HG03139 (cell line): Measurements from ENCODE around the gene INTS4.
"Not testable (repeated sequence)": the region's sequence is repeated elsewhere in the genome, so short reads cannot be mapped to it uniquely, and the experiment has no call there.

ENCODE experiments used
- ATAC-seq: cut with Tn5 transposase; IDR thresholded peaks from one replicate; pipeline ENCODE4 v1.9.1; 2021; ENCODE audit not compliant: unreplicated experiment

Gene INTS4

GRCh38 chr11:77958583-77959177 lies 35.8 kb downstream of the INTS4 start:
- not testable (repeated sequence) for ATAC-seq

GRCh38 chr11:77943296-77943695 lies 51.2 kb downstream of the INTS4 start:
- ATAC-seq: not testable (repeated sequence)

GRCh38 chr11:77942465-77942864 lies 52.0 kb downstream of the INTS4 start:
- not testable (repeated sequence) for ATAC-seq

GRCh38 chr11:77933596-77933995 lies 60.9 kb downstream of the INTS4 start:
- ATAC-seq: not testable (repeated sequence)

GRCh38 chr11:77930334-77931208 lies 63.9 kb downstream of the INTS4 start:
- not testable (repeated sequence) for ATAC-seq

GRCh38 chr11:77917713-77918112 lies 76.8 kb downstream of the INTS4 start:
- not testable (repeated sequence) for ATAC-seq

GRCh38 chr11:77914307-77914791 lies 80.1 kb downstream of the INTS4 start:
- ATAC-seq: not testable (repeated sequence)

GRCh38 chr11:77913608-77914306 lies 80.7 kb downstream of the INTS4 start:
- ATAC-seq: not testable (repeated sequence)

- not testable (repeated sequence) for ATAC-seq
Observed at GRCh38 chr11:77910828-77911227, 83.6 kb downstream of the INTS4 start.

- ATAC-seq: no peak
Observed at GRCh38 chr11:77909277-77909676, 85.2 kb downstream of the INTS4 start.

GRCh38 chr11:77908835-77909234 lies 85.6 kb downstream of the INTS4 start:
- ATAC-seq: no peak

GRCh38 chr11:77894949-77895348 lies 99.5 kb downstream of the INTS4 start:
- ATAC-seq: not testable (repeated sequence)

GRCh38 chr11:77891703-77892102 lies 102.8 kb downstream of the INTS4 start:
- not testable (repeated sequence) for ATAC-seq

GRCh38 chr11:77891256-77891655 lies 103.2 kb downstream of the INTS4 start:
- ATAC-seq: not testable (repeated sequence)

- ATAC-seq: not testable (repeated sequence)
Observed at GRCh38 chr11:77890619-77891056, 103.8 kb downstream of the INTS4 start.

- not testable (repeated sequence) for ATAC-seq
Observed at GRCh38 chr11:77890100-77890614, 104.3 kb downstream of the INTS4 start.

- ATAC-seq: not testable (repeated sequence)
Observed at GRCh38 chr11:77889045-77889444, 105.4 kb downstream of the INTS4 start.

- ATAC-seq: no peak
Observed at GRCh38 chr11:77886401-77886800, 108.1 kb downstream of the INTS4 start.

GRCh38 chr11:77884829-77885190 lies 109.7 kb downstream of the INTS4 start:
- ATAC-seq: no peak

- ATAC-seq: no peak
Observed at GRCh38 chr11:77884186-77884828, 110.2 kb downstream of the INTS4 start.

GRCh38 chr11:77883775-77884174 lies 110.7 kb downstream of the INTS4 start:
- no peak for ATAC-seq
